Pancreas (tissue), 10 donors: Measurements from ENCODE around the gene ARFGEF3. TPM values are rescaled to one million over a fixed set of nuclear protein-coding genes. Genes with fewer than 3 reads are reported as not detected.
A peak's percentile ranks its signal among the peaks of the same experiment; 100 is the strongest.

Experiments used
- ATAC-seq, 4 donors: fragments of 200-7000 bp; cut with Tn5 transposase; one replicate each; pipeline versions ENCODE4 v1.8.0 to v1.9.1; 2020; ENCODE audit warnings: mild to moderate bottlenecking in 4 of 4, moderate library complexity in 4 of 4
- DNase-seq, 6 donors: peaks; one replicate each; pipeline ENCODE4 v3.0.0-alpha.2; 2020
- FAIRE-seq: peaks from 2 replicates; lab custom pipeline; 2012; peaks lifted over from hg19 to GRCh38; lab: Jason Lieb, UNC
- H3K27ac ChIP-seq, 4 donors: fragments of 200-600 bp; sonication (generic); 1 replicate in 3 of 4; 2 replicates in 1 of 4; pipeline versions ENCODE4 v1.5.0 to v1.8.0; 2020
- H3K27me3 ChIP-seq, 4 donors: fragments of 200-600 bp; one replicate each; pipeline ENCODE4 v1.8.0; 2021
- H3K36me3 ChIP-seq, 3 donors: fragments of 200-600 bp; sonication (generic) in 1 of 3; one replicate each; pipeline versions ENCODE4 v1.5.0 to v1.8.0; 2020 to 2021
- H3K4me1 ChIP-seq, 3 donors: fragments of 200-600 bp; one replicate each; pipeline ENCODE4 v1.8.0; 2021
- H3K4me3 ChIP-seq, 4 donors: fragments of 200-600 bp; sonication (generic) in 2 of 4; one replicate each; pipeline versions ENCODE4 v1.5.0 to v1.8.0; 2020 to 2021
- H3K9me3 ChIP-seq, 4 donors: fragments of 200-600 bp; one replicate each; pipeline ENCODE4 v1.8.0; 2021
- CTCF ChIP-seq, 4 donors: fragments of 200-600 bp; sonication (generic) in 3 of 4; IDR thresholded peaks; one replicate each; pipeline versions ENCODE4 v1.5.0 to v1.8.0; 2021; ENCODE audit warnings: antibody characterized with exemption in 4 of 4
- WGBS, 2 donors: extraction: QIAGEN DNeasy Blood & Tissue Kit; methylation state at CpG; one replicate each; pipeline ENCODE4 v1.1.7; 2013; 5-methylcytosine and 5-hydroxymethylcytosine counted together
- intact Hi-C, 3 donors: fragments of 100-400 bp; cut with DNase I; formaldehyde crosslinking; loops; one replicate each; pipeline versions ENCODE4 v1.11.1 to v1.14.2; 2022
- polyA plus RNA-seq, 2 donors: library from polyadenylated mRNA; stranded (reverse); fragments of 200-250 nt; gene quantifications; one replicate each; pipeline ENCODE4 v1.2.3, GENCODE V29; 2013
- total RNA-seq, 6 donors: library from RNA; stranded (reverse); fragmentation: NEBNext Ultra II Directional in 4 of 6; extraction: Animal tissue kit (Norgen Biotek cat#: 25700) in 4 of 6; gene quantifications; one replicate each; pipeline versions ENCODE4 v1.2.1 to v1.2.4, GENCODE V29; 2021 to 2023
- donor health status: healthy with polysubstance abuse.
- donor health status: DM: no; HTN: no; CAD: no; lungs with moderate emphysema.
- donor health status: DM: no; HTN: no; CAD: no.
- donor health status: control.
- donor health status: control.
- donor health status: Bipolar disorder and iron deficiency.
- donor health status: DM: yes; HTN: yes; CAD: no.
- donor health status: DM: no; HTN: no; CAD: no.
- donor health status: DM: no; HTN: no; CAD: no.
- donor health status: DM: yes; HTN: yes; CAD: no.

Gene ARFGEF3
- total and polyA plus RNA-seq, 8 donors, result 4.8 to 19.0 (median 15.7) TPM

- no peak overlapping the region for H3K4me3 ChIP-seq
- H3K27ac ChIP-seq, result no peak overlapping the region
- peaks cover 0 to 26% (median 3%) of the 10 kb centered on the region in 3 donors for H3K36me3 ChIP-seq
- FAIRE-seq (no peak), ATAC-seq (peak in 1 of 4 donors; percentile 37), DNase-seq (no peak)
- H3K4me1 ChIP-seq, result no peaks in the 10 kb centered on the region
- WGBS, 2 donors, result 100% methylated on average over 1 of the region's 1 CpG
- TF ChIP-seq CTCF (IDR thresholded peaks at IDR 0.05), result no peak
- intact Hi-C loops, result no loop called here
- no peaks in the 10 kb centered on the region for H3K27me3 ChIP-seq
- H3K9me3 ChIP-seq, result no peaks in the 10 kb centered on the region
Observed at GRCh38 chr6:138297761-138298298, 136.1 kb downstream of the ARFGEF3 start.

- H3K4me1 ChIP-seq, result no peaks in the 10 kb centered on the region
- intact Hi-C loops, result no loop called here
- DNase-seq (no peak), FAIRE-seq (no peak), ATAC-seq (no peak)
- H3K27me3 ChIP-seq, result no peaks in the 10 kb centered on the region
- peaks cover 0 to 13% (median 3%) of the 10 kb centered on the region in 3 donors for H3K36me3 ChIP-seq
- H3K4me3 ChIP-seq, result no peak overlapping the region
- 79 to 87% methylated on average over 4 of the region's 4 CpGs for WGBS, 2 donors
- H3K9me3 ChIP-seq, result no peaks in the 10 kb centered on the region
- no peak overlapping the region for H3K27ac ChIP-seq
- no peak for TF ChIP-seq CTCF (IDR thresholded peaks at IDR 0.05)
Observed at GRCh38 chr6:138300469-138300868, 138.7 kb downstream of the ARFGEF3 start.

GRCh38 chr6:138302554-138302953, 140.8 kb downstream of the ARFGEF3 start:
- ATAC-seq (no peak), FAIRE-seq (peak; percentile 57), DNase-seq (no peak)
- intact Hi-C loops, result no loop called here
- Histone ChIP-seq H3K4me3 (no peak overlapping the region), H3K27me3 (no peaks in the 10 kb centered on the region), H3K9me3 (no peaks in the 10 kb centered on the region), H3K27ac (no peak overlapping the region), H3K36me3 (peaks cover 0 to 13% (median 3%) of the 10 kb centered on the region in 3 donors), H3K4me1 (no peaks in the 10 kb centered on the region)
- TF ChIP-seq CTCF (IDR thresholded peaks at IDR 0.05), result no peak
- WGBS, 2 donors, result 78 to 79% methylated on average over 2 of the region's 2 CpGs

- no peaks in the 10 kb centered on the region for H3K9me3 ChIP-seq
- no peak overlapping the region for H3K27ac ChIP-seq
- FAIRE-seq, result no peak
- no peak for DNase-seq
- TF ChIP-seq CTCF (IDR thresholded peaks at IDR 0.05), result no peak
- 67 to 75% methylated on average over 1 of the region's 1 CpG for WGBS, 2 donors
- ATAC-seq, result peak in 3 of 4 donors; percentile 59 to 74 (median 63)
- intact Hi-C loops, result no loop called here
- H3K4me3 ChIP-seq, result no peak overlapping the region
- H3K36me3 ChIP-seq, result no peaks in the 10 kb centered on the region
- H3K27me3 ChIP-seq, result no peaks in the 10 kb centered on the region
- H3K4me1 ChIP-seq, result no peaks in the 10 kb centered on the region
Observed at GRCh38 chr6:138307352-138307751, 145.6 kb downstream of the ARFGEF3 start.
